NK-92 (cell line): ENCODE measurements around the gene KRT34.

Experiments
- DNase-seq: peaks from one replicate; lab custom pipeline; 2025; ENCODE audit not compliant: unreplicated experiment; lab: John Stamatoyannopoulos, UW

Gene KRT34

GRCh38 chr17:41333836-41334235, 48.3 kb downstream of the KRT34 start:
- no peak for DNase-seq

DNA sequence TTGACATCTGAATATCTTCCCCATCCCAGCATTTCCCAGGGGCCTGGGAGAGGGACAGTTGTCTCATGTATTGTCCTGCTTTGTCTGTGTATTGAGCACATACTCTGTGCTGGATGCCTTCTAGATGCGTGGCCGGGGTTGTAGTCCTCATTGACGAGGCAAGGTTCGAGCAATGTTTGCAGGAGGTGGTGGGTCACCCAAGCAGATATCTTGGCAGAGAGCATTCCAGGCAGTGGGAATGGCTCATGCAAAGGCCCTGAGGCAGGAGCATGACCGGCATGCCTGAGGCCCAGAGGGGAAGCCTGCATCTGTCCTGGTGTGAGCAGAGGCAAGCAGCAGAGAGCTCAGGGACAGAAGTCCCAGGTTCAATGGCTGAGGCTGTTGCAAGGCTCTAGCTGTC, 49.0 kb downstream of the KRT34 start:
- no peak for DNase-seq

- DNase-seq: no peak
Observed at GRCh38 chr17:41332239-41332638, 49.9 kb downstream of the KRT34 start.

- no peak for DNase-seq
Observed at GRCh38 chr17:41331606-41332005, 50.5 kb downstream of the KRT34 start.

GRCh38 chr17:41329279-41329948, 52.7 kb downstream of the KRT34 start:
- no peak for DNase-seq

DNA sequence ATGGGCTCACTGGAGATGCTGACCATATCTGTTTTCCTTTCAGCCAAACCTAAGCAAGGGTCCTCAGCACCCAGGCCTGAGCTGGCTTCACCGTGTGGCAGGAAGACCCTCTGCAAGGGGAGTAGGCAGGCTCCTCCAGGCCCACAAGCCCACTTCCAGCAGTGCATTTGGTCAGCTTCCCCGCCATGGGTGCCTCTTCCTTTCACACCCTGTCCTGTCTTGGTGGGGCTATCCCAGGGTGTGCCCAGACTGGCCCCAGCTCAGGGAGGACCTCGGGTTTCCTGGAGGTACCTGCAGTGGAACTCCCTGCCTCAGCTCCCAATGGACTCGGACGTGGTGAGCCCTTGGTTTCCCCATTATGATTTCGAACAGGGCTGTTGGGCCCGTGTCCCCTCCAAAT, 53.9 kb downstream of the KRT34 start:
- DNase-seq: no peak
